NCI-H128 (cell line): ENCODE results near the gene ADGRV1.
"Not testable (repeated sequence)": the region's sequence is repeated elsewhere in the genome, so short reads cannot be mapped to it uniquely, and the experiment has no call there.

Source experiments
- DNase-seq: peaks from one replicate; lab custom pipeline; 2025; ENCODE audit not compliant: unreplicated experiment; lab: John Stamatoyannopoulos, UW

Gene ADGRV1

GRCh38 chr5:90650767-90651166 lies 92.2 kb downstream of the ADGRV1 start:
- DNase-seq, result no peak

DNA sequence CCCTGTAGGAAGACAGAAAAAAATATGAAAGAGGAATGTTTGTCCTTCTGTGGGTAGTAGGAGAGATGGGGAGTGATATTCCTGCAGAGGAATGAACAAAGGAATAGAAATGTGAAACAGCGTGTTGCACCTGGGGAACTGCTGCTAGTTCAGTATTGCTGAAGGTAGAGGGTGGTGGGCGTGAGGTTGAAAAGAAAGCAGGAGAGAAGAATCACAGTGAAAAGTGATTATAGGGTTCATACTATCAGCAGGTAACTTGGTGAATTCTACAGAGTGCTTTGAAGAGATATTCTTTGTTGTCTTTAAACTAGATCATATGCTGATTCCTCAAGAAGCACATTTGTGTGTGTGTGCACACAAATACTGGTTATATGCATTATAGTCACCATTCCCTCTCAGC lies 95.6 kb downstream of the ADGRV1 start:
- no peak for DNase-seq

DNA sequence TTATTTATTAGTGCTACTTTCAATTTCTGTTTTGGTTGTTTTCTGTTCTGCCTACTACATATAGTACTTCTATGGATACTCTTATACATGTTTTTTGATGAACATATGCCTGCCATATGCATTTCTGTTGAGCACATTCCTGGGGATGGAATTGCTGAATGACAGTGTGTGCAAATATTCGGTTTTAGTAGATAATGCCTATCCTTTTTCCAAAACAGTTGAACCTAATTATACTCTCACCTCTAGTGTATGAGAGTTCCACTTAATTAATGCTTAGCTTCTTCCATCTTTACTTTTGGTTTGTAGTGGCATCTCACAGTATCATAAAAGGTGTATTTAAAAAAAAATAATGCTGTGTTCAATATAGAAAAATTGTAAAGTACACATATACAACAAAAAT lies 96.8 kb downstream of the ADGRV1 start:
- no peak for DNase-seq

GRCh38 chr5:90657030-90657429 lies 98.4 kb downstream of the ADGRV1 start:
- no peak for DNase-seq

GRCh38 chr5:90657788-90658187 lies 99.2 kb downstream of the ADGRV1 start:
- no peak for DNase-seq

DNA sequence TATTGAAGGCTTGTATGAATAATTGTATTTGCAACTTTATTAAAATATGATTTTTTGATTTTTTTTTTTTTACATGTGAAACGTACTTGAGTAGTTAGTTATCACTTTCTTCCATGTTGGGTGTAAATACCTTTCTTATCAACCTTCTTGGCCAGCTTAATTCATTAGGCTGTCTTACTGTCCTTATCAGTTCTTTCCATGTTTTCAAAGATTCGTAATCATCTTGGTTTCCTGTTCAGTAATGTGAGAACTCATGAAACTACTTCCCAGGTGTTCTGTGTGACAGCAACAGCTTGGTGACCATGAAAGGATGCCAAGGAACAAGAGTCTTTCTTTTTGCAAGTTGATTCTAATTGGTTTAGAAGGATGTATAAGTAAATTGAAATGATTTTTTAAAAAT lies 100.0 kb downstream of the ADGRV1 start:
- no peak for DNase-seq

DNA sequence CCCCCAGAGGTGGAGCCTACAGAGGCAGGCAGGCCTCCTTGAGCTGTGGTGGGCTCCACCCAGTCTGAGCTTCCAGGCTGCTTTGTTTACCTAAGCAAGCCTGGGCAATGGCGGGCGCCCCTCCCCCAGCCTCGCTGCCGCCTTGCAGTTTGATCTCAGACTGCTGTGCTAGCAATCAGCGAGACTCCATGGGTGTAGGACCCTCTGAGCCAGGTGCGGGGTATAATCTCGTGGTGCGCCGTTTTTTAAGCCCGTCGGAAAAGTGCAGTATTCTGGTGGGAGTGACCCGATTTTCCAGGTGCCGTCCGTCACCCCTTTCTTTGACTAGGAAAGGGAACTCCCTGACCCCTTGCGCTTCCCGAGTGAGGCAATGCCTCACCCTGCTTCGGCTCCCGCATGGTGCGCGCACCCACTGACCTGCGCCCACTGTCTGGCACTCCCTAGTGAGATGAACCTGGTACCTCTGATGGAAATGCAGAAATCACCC lies 109.5 kb downstream of the ADGRV1 start:
- DNase-seq, result not testable (repeated sequence)

DNA sequence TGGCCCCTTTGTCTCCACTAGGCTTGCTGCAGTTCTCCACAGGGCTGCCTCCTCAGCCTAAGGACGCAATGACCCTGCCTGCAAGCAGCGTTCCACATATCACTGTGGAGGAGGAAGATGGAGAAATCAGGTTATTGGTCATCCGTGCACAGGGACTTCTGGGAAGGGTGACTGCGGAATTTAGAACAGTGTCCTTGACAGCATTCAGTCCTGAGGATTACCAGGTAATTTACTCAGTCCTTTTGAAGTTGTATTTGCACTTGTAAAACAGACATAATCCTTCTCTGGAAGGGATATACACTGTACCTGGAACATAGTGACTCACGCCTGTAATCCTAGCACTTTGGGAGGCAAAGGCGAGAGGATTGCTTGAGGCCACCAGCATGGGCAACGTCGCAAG lies 116.6 kb downstream of the ADGRV1 start:
- DNase-seq, result no peak

- DNase-seq, result no peak
Measured at GRCh38 chr5:90680921-90681563, 122.4 kb downstream of the ADGRV1 start.

DNA sequence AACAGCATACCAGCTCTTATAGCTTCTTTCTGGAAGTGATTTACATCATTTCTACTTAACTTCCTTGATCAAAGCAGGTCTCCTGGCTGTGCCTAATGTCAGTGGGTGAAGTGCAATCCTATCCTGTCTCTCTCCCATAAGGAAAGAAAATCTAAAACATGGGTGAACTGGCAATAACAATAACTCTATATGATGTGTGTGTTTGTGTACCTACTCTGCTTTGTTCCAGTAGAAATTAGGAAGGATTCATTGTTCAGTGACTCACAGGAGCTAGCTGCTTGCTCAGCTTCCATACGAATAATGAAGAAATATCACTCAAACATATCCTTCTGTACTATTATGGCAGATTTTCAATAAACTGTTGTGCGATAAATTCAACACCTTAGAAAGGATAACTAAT lies 123.7 kb downstream of the ADGRV1 start:
- DNase-seq, result no peak

DNA sequence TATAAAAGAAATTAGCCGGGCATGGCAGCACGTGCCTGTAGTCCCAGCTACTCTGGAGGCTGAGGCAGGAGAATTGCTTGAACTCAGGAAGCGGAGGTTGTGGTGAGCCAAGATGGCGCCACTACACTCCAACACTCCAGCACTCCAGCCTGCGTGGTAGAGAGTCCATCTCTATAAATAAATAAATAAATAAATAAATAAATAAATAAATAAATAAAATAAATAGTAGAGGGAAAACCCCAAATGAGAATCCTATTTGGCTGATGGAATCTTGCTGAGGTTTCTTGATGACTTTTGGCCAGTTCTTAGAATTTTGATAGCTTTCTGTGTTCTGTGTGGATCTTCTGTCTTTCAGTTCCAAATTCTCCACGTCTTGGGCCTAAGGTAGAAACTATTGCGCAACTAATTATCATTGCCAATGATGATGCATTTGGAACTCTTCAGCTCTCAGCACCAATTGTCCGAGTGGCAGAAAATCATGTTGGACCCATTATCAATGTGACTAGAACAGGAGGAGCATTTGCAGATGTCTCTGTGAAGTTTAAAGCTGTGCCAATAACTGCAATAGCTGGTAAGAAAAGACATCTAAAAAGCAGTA lies 126.9 kb downstream of the ADGRV1 start:
- DNase-seq, result no peak

DNA sequence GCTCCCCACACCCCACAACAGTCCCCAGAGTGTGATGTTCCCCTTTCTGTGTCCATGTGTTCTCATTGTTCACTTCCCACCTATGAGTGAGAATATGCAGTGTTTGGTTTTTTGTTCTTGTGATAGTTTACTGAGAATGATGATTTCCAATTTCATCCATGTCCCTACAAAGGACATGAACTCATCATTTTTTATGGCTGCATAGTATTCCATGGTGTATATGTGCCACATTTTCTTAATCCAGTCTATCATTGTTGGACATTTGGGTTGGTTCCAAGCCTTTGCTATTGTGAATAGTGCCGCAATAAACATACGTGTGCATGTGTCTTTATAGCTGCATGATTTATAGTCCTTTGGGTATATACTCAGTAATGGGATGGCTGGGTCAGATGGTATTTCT lies 127.8 kb downstream of the ADGRV1 start:
- not testable (repeated sequence) for DNase-seq

DNA sequence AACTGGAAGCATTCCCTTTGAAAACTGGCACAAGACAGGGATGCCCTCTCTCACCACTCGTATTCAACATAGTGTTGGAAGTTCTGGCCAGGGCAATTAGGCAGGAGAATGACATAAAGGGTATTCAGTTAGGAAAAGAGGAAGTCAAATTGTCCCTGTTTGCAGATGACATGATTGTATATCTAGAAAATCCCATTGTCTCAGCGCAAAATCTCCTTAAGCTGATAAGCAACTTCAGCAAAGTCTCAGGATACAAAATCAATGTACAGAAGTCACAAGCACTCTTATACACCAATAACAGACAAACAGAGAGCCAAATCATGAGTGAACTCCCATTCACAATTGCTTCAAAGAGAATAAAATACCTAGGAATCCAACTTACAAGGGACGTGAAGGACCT lies 128.9 kb downstream of the ADGRV1 start:
- not testable (repeated sequence) for DNase-seq

- DNase-seq, result no peak
Measured at GRCh38 chr5:90689064-90689463, 130.5 kb downstream of the ADGRV1 start.

- DNase-seq, result no peak
Measured at GRCh38 chr5:90690307-90690706, 131.7 kb downstream of the ADGRV1 start.

DNA sequence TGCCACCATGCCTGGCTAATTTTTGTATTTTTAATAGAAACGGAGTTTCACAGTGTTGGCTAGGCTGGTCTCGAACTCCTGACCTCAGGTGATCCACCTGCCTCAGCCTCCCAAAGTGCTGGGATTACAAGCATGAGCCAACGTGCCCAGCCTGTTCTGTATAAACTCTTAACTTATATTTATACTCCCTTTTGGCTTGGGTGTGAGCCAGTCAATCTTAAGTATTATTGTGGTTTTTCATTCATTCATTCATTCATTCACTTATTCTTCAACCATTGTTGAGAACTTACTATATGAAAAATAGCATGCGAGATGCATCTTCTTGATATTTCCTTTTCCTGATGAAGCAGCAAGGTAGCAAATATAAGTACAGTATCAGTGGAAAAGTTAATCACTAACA lies 132.9 kb downstream of the ADGRV1 start:
- no peak for DNase-seq

GRCh38 chr5:90696153-90696552 lies 137.6 kb downstream of the ADGRV1 start:
- no peak for DNase-seq

- DNase-seq, result no peak
Measured at GRCh38 chr5:90700299-90700698, 141.7 kb downstream of the ADGRV1 start.

DNA sequence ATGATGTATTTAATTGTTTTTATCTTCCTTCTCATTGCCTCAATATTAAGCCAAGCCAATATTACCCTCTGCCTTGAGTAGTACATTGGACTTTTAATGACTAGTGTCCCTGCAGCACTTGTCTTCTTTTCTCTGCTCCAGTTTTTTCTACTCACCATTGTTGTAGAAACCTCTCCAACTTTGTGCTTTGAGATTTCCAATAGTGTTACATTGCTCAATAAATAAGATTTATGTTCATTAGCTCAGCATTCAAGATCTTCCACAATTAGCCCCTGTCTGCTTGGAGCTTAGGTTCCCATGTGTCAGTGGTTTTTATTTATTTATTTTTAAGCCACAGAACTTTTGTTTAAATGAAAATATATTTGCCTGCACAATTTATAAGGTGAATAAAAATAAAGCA lies 145.3 kb downstream of the ADGRV1 start:
- no peak for DNase-seq

GRCh38 chr5:90707698-90708097 lies 149.1 kb downstream of the ADGRV1 start:
- no peak for DNase-seq

GRCh38 chr5:90709323-90710155 lies 150.9 kb downstream of the ADGRV1 start:
- DNase-seq, result no peak

GRCh38 chr5:90718387-90718786 lies 159.8 kb downstream of the ADGRV1 start:
- DNase-seq, result no peak
